WERI-Rb-1 (cell line): ENCODE data around the gene PTPRT.

Experiments
- DNase-seq: peaks from one replicate; pipeline ENCODE4 v3.0.0-alpha.2; 2020
- H3K27ac ChIP-seq: fragments of 250-450 bp; sonication (Bioruptor Pico); 2 replicates; pipeline ENCODE4 v1.5.1; 2020; ENCODE audit warnings: mild to moderate bottlenecking, moderate library complexity
- H3K27me3 ChIP-seq: fragments of 250-450 bp; sonication (Bioruptor Pico); 2 replicates; pipeline ENCODE4 v1.5.1; 2021; ENCODE audit warnings: mild to moderate bottlenecking, low read depth, moderate library complexity; ENCODE audit not compliant: insufficient read depth, severe bottlenecking
- H3K36me3 ChIP-seq: fragments of 250-450 bp; sonication (Bioruptor Pico); 2 replicates; pipeline ENCODE4 v1.5.1; 2020; ENCODE audit warnings: mild to moderate bottlenecking, moderate library complexity
- H3K4me3 ChIP-seq: 2 replicates; pipeline ENCODE4 v1.5.1; 2011; ENCODE audit warnings: low read depth, mild to moderate bottlenecking, control low read depth, low read length
- H3K9me3 ChIP-seq: fragments of 250-450 bp; sonication (Bioruptor Pico); 2 replicates; pipeline ENCODE4 v1.5.1; 2021; ENCODE audit warnings: mild to moderate bottlenecking, moderate library complexity; ENCODE audit not compliant: severe bottlenecking
- TF ChIP-seq, protein P1 (sequence below): IDR thresholded peaks from 2 replicates; pipeline ENCODE4 v1.5.1; 2011; ENCODE audit warnings: low read depth, mild to moderate bottlenecking, control low read depth, inconsistent platforms, low read length

Gene PTPRT

DNA sequence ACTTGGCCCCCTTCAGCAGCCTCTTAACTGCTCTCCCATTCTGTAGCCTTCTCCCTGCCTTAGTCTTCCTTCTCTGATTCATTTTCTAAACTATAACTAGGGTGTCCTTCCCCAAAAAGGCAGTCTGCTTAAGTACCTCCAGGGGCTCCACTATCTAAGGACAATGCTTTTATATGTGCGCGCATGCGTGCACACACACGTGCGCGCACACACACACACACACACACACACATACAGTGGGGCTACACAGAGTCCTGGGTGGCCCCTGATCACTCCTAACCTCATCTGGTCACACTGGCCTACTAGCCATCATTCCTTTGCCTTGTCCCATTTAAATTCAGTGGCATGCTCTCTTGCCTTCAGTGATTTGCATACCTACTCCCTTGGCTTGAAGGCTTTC, 917.2 kb downstream of the PTPRT start:
- DNase-seq = no peak
- no peaks in the 10 kb centered on the region for H3K27me3 ChIP-seq
- no peaks in the 10 kb centered on the region for H3K36me3 ChIP-seq
- TF ChIP-seq, protein P1, sequence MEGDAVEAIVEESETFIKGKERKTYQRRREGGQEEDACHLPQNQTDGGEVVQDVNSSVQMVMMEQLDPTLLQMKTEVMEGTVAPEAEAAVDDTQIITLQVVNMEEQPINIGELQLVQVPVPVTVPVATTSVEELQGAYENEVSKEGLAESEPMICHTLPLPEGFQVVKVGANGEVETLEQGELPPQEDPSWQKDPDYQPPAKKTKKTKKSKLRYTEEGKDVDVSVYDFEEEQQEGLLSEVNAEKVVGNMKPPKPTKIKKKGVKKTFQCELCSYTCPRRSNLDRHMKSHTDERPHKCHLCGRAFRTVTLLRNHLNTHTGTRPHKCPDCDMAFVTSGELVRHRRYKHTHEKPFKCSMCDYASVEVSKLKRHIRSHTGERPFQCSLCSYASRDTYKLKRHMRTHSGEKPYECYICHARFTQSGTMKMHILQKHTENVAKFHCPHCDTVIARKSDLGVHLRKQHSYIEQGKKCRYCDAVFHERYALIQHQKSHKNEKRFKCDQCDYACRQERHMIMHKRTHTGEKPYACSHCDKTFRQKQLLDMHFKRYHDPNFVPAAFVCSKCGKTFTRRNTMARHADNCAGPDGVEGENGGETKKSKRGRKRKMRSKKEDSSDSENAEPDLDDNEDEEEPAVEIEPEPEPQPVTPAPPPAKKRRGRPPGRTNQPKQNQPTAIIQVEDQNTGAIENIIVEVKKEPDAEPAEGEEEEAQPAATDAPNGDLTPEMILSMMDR = no peak
- no peaks in the 10 kb centered on the region for H3K9me3 ChIP-seq
- no peak overlapping the region for H3K4me3 ChIP-seq
- no peak overlapping the region for H3K27ac ChIP-seq

DNA sequence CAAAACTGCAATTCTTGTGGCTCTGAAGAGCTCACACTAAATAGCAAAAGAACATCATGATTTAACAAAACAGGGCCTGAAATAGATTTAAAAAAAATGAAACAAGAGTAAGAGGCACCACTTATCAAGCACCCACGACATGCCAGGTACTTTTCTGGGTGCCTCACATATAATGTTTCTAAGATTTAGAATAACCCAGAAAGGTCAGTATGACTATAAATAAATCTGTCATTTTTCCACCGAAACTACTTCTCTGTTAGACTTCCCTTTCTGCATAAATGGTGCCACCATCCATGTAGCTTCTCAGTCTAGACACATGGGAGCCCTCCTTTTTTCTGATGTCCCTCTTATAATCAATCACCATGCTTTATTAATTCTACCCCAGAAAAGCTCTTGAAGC, 919.2 kb downstream of the PTPRT start:
- TF ChIP-seq, protein P1 = no peak
- H3K9me3 ChIP-seq = no peaks in the 10 kb centered on the region
- H3K36me3 ChIP-seq = no peaks in the 10 kb centered on the region
- H3K27ac ChIP-seq = no peak overlapping the region
- no peak overlapping the region for H3K4me3 ChIP-seq
- no peaks in the 10 kb centered on the region for H3K27me3 ChIP-seq
- DNase-seq = no peak

DNA sequence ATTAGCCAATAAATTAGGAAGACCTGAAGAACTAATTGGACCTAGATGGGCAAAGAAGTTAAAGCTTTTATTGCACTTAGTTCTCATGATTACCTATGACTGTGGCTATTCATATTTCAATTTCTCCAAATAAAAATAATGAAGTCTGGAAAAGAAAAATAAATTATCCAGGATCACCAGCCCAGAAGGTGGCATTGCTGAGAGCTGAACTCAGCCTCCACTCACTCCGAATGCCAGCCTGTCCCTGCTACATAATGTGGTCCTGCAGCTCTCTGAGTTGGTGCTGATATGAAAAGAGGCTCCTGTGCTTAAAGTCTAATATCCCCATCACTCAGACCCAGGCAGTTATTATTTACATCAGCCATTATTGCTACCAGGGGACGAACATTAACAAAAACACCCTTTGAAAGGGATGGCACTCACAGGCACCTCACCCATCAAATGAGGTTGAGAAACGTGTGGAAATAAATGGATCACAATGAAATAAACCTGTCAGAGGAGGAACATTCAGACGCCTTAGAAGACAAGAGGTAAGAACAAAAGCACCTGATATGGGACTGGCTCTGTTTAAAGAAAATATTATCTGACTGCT, 921.8 kb downstream of the PTPRT start:
- TF ChIP-seq, protein P1 = no peak
- DNase-seq = no peak
- Histone ChIP-seq H3K9me3 (no peaks in the 10 kb centered on the region), H3K27me3 (no peaks in the 10 kb centered on the region), H3K27ac (no peak overlapping the region), H3K36me3 (no peaks in the 10 kb centered on the region), H3K4me3 (no peak overlapping the region)

DNA sequence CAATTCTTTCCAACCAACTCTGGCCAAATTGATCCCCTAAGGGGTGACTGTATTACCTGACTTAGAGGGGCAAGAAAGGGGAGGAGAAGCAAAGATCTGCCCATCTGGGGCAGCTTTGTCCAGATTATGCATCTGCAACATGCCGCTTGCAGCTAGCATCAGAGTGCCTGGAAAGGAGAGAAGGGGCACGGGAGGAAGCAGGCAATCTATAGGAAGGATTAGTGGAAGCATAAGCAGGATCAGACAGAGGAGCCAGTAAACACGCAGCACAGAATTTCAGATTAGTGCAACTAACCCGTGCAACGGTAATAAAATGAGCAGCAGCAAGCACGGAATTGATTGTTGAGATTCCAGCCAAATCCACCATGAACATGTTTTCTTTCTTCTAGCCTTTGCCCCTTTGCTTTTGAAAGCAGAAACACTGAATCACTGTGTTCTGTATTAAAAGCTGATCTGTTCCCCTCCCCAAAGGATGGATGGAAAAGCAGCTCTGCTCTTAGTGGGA, 927.9 kb downstream of the PTPRT start:
- H3K9me3 ChIP-seq = no peaks in the 10 kb centered on the region
- no peaks in the 10 kb centered on the region for H3K36me3 ChIP-seq
- peak overlapping the region; percentile 2; the same call in 1 of the 2 replicates for H3K4me3 ChIP-seq
- H3K27ac ChIP-seq = peak overlapping the region; percentile 86
- H3K27me3 ChIP-seq = no peaks in the 10 kb centered on the region
- TF ChIP-seq, protein P1 = no peak
- DNase-seq = peak; percentile 85

DNA sequence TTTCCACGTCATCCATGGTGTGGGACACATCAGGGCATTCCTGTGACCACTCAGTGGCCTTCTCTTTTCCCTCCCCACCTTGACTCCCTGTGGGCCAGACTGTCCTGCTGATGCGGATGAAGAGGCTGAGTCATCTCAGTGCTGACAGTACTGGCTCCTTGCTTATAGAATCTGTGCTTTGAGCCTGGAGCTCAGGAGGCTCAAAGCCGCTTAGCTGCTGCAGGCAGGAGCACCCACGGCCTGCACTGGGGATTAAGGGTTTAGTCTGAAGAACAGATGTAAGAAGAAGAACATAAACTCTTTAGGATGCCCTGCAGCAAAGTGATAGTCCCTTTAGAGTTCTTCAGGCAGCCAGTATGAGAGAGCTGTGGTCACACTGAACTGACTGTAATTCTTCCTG, 929.5 kb downstream of the PTPRT start:
- DNase-seq = peak; percentile 95
- TF ChIP-seq, protein P1 = no peak
- H3K9me3 ChIP-seq = no peaks in the 10 kb centered on the region
- no peak overlapping the region for H3K4me3 ChIP-seq
- H3K27me3 ChIP-seq = no peaks in the 10 kb centered on the region
- no peaks in the 10 kb centered on the region for H3K36me3 ChIP-seq
- peak overlapping the region; percentile 86 for H3K27ac ChIP-seq

DNA sequence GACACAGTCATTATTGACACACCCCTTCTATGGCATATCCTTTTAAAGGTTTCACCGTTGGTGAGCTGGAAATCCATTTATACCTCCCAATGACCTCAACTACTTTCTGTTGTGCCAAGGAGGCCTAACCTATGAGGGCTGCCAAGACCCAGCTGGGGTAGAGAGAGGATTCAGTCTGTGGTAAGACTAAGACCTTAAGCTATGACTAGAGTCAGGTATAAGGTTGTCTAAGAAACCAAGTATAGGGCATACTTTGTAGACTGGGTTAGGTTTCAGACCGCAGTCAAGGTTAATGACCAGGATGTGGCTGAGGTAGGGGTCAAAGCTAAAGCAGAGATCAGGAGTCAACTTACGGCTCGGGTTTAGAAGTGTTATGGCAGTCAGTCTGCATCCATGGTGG, 930.3 kb downstream of the PTPRT start:
- no peak for DNase-seq
- H3K36me3 ChIP-seq = no peaks in the 10 kb centered on the region
- peak overlapping the region; percentile 86 for H3K27ac ChIP-seq
- no peak overlapping the region for H3K4me3 ChIP-seq
- no peaks in the 10 kb centered on the region for H3K9me3 ChIP-seq
- no peaks in the 10 kb centered on the region for H3K27me3 ChIP-seq
- TF ChIP-seq, protein P1 = no peak
